Measurements from ENCODE around the gene DUSP18.
A peak's percentile ranks its signal among the peaks of the same experiment; 100 is the strongest.

The DUSP18 gene

DNA sequence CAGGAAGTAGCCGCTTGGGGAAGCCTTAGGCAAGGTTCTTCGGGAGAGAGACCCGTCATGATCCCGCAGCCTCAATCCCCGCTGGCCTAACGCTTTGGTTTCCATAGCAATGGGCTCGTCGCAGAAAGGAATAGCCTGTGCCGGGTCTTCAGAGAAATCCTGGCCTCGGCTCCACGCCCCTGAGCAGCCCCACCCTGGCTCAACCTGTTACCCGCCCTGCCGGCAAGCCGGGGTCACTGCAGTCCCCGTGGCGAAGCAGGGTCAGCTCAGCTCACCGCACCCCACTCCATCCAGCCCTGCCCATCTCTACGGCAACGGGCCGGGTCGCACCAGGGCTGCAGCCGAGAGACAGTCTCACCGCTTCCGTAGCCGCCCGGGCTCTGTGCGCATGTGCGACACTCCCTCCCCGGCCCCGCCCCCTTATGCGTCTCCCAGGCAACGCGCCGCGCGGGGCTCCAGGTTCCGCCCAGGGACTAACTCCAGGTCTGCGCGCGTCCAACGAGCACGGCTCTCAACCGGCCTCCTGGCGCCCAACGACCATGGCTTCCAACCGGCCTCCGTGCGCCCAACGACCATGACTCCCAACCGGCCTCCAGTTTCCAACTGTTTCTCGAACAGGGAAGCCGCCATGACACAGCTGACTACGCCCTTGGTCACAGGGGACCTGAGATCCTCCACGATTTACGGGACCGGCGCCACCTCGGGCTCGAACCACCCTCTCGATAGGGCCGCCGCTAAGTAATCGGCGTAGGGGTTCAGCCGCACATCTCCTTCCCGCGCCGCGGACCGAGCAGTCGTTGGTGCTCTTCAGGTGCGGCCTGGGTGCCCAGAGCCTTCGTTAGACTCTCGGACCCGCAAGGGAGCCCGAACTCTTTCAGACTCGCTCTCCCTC, at the start of gene DUSP18:
Gene DUSP18 (minus strand): TSS at position 382 of the 892 bp plus-strand sequence. CDS start 3,872 bp downstream, outside the sequence.
- DNase-seq (ENCODE audit: low read depth in 1 of 2, low spot score in 1 of 2), result peak; percentile 91 to 96

DNA sequence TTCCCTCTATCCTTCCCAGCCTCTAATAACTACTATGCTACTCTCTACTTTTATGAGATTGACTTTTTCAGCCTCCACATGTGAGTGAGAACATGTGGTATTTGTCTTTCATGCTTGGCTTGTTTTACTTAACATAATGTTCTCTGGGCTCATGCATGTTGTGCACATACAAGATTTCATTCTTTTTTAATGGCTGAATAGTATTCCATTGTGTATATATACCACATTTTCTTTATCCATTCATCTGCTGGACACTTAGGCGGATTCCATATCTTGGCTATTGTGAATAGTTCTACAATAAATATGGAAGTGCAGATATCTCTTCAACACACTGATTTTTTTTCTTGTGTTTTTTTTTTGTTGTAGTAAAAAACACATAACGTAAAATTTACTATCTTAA, 46.4 kb upstream of the DUSP18 start:
- DNase-seq (ENCODE audit: low read depth in 1 of 2, low spot score in 1 of 2), result no peak

DNA sequence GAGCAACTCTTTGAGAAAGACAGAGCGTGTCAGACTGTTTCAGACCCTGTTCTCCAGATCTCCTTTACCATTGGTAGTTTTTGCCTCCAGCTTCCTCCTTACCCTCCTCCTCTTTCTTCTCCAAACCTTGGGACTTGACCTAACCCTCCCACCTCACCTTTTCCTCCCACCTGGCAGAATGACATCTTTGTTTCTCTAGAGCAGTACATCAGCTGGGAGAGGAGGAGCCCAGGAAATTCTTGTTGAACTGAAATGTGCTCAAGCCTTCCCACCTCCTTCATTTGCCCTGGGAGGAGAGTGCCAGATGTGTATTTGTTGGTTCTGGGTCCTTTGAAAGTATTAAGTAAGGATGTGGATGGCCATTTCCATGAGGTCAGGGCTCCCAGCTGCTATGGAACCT, 44.4 kb upstream of the DUSP18 start:
- no peak for DNase-seq (ENCODE audit: low read depth in 1 of 2, low spot score in 1 of 2)

DNA sequence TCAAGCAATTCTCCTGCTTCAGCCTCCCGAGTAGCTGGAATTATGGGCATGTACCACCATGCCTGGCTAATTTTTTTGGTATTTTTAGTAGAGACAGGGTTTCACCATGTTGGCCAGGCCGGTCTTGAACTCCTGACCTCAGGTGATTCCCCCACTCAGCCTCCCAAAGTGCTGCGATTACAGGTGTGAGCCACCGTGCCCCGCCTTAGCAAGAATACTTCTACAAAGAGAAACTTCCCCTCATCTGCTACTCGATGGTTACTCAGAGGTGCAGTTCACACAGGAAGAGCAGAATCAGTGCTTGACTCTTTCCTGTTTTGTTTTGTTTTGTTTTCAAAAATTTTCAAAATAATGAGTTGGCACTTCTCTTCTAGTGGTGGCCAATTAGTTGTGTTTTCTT, 42.3 kb upstream of the DUSP18 start:
- DNase-seq (ENCODE audit: low read depth in 1 of 2, low spot score in 1 of 2), result peak in 1 of 2 donors; percentile 17

DNA sequence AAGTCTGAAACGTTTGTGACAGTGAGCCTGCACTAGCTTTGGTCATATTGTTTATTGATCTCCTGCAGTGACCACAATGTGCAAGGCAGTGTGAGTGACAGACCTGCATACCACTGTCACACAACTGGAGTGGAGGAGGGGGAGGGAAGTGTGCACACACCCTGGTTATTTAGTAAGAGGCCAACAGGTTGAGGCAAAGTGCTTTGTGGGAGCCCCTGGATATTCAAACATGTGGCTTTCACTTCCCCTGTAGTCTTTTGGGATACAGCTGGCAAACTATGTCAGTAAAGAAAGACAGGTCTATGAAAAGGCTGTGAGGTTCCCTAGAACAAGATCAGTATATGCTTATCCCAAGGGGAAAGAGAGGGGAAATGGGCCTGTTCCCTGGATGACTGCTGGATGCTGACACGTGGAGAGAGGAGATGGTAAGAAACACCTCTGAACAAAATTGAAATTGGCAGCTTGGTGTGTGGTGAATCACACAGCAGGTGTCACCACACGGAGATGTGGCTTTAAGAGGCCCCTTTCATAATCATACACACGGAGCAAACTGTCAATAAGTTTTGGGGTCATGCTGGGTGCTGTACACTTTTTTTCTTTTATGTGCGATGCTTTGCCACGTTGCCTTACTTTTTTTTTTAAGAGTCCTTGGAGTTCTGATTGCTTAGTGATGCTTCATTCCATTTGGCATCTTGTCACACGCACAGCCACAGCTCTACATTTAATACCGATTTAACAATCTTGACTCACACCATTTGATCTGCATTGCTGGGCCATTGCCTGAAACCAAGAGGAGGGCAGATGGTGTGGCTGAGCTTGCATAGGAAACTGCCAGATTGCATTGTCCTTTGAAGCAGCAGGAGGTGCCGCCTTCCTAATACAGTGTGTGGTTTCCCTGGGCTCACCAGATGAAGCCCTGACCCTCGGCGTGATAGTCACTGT, 38.3 kb upstream of the DUSP18 start:
- DNase-seq (ENCODE audit: low read depth in 1 of 2, low spot score in 1 of 2), result no peak

DNA sequence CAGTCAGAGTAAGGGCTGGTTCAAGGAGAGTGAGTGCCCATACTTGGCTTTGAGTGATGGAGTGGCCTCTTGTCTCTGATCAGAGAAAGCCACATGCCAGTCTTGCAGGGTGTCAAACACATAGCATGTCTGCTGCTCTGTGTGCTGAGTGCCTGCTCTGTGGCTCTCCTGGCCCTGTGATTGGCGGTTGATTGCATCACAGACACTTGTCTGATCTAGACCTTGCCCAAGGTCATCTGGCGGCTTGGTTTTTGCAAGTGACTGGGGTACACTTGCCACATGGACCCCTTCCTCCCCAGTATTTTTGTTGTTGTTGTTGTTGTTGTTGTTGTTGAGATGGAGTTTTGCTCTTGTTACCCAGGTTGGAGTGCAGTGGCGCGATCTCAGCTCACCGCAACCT, 37.3 kb upstream of the DUSP18 start:
- no peak for DNase-seq (ENCODE audit: low read depth in 1 of 2, low spot score in 1 of 2)

DNA sequence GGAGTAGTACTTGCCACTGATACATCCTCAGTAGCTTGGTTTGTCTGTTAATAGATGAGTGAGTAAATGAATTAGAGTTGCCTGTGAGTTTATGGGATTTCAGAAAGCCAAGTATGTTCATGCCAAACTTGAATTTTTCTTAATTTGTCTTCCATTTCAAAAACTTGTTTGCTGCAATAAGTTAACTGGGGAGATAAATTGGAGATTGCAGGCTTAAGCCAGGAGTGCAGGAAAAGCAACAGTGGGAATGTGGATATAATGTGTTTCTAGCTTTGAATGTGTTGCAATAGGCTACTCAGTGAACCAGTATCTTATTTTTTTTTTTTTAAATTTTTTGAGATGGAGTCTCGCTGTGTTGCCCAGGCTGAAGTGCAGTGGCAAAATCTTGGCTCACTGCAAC, 35.2 kb upstream of the DUSP18 start:
- DNase-seq (ENCODE audit: low read depth in 1 of 2, low spot score in 1 of 2), result no peak

DNA sequence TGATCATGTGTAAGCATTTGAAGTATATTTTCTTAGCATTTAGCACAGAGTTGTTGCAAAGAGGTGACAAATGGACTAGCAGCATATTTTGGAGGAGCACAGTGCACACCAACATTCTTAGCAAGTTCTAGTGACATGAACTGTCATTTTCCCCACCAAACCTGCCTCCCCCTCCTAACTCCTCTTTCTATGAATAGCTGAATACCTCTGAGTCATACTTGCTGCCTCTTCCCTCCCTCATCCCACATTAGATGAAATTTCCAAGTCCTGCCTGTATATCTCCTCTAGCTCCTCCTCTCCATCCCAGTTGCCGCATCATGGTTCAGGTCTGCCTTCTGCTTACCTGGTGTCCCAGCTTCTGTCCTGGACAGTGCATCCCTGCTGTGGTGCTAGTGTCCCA, 34.2 kb upstream of the DUSP18 start:
- no peak for DNase-seq (ENCODE audit: low read depth in 1 of 2, low spot score in 1 of 2)

DNA sequence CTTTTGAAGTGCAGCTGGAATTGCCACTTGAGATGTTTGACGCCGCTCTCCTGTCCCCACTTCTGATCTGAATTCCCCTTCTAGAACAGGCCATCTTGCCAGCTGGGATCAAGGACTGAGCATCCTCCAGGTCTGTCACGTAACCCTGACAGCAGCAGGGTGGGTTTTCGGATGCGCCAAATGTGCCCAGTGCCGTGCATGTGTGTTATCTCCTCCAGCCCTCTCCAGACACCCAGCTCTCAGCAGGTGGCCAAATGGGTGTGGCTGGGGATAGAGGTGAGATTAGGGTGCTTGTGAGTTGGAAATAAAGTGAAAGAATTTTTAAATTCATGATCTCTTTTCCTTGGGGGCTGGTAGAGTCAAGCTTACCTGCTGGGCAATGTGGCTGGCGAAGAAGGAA, 30.3 kb upstream of the DUSP18 start:
- no peak for DNase-seq (ENCODE audit: low read depth in 1 of 2, low spot score in 1 of 2)

DNA sequence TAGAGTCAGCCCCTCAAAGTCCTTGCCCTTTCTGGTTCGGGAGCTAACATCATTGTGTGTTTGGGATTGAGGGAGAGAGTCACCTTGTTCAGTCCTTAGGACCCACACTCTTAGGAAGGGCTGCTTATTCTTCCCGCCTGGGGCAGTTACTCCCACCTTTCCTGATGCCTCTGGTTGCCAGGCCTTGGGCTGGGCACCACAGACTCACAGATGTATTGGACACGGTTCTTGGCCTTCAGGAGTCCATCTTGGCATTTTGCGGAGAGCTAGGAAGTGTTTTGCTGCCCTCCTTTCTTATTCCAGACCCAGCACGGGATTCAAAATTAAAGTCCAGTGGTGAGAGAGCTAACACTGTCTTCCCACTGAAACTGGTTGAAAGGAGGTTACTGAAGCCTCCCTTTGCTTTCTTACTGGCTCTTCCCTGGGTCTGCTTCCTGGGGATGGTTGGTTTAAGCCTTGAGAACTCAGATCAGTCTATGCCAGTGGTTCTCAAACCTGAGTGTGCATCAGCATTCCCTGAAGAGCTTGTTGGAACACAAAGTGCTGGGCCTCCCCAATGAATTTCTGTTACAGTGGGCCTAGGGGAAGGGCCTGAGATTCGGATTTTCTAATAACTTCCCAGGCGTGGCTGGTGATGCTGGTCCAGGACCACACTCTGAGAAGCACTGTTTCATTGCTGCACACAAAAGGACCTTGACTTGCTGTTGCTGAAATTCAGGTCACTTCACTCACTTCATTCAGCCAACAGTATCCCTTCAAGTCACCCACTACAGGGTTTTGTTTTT, 28.4 kb upstream of the DUSP18 start:
- no peak for DNase-seq (ENCODE audit: low read depth in 1 of 2, low spot score in 1 of 2)

DNA sequence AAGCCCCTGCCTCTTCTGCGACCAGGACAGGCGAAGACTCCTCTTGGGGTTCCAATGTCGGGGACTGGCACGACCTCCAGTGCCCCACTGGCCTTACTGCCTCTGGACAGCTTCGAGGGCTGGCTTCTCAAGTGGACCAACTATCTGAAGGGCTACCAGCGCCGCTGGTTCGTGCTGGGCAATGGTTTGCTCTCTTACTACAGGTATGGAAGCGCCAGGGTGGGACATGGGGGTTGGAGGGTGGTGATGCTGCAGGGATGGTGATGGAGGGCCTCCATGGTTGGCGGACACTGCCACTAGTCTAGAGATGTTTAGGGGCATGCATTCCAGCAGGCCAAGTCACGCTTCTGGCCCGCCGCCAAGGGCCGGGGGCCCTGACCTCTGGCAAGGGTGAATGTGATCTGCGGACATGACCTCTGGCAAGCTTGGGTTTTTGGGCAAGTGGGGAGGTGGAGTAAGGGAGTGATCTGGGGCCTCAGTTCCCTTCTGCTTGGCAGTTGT, 27.7 kb upstream of the DUSP18 start:
- DNase-seq (ENCODE audit: low read depth in 1 of 2, low spot score in 1 of 2), result no peak

DNA sequence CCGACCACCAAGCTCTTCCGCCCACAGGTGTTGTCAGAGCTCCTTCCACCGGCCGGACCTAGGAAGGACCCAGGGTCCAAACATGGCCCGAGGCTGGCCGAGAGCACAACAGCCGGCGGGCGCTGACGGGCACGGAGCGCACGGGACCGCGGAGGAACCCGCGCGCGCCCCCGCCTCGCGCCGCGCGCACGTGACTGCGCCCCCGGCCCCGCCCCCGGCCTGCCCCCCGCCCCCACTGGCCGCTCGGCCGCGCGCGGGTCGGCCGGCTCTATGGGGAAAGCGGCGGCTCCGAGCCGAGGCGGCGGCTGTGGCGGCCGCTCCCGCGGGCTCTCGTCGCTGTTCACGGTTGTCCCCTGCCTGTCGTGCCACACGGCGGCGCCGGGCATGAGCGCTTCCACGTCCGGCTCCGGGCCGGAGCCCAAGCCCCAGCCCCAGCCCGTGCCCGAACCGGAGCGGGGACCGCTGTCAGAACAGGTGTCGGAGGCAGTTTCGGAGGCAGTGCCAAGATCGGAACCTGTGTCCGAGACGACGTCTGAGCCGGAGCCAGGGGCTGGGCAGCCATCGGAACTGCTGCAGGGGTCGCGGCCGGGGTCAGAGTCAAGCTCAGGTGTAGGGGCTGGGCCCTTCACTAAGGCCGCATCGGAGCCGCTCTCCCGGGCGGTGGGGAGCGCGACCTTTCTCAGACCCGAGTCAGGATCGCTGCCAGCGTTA, 27.1 kb upstream of the DUSP18 start, which contains the start of gene OSBP2:
Gene OSBP2 (plus strand): TSS at position 235 of the 711 bp plus-strand sequence. CDS start 36 bp downstream, at position 271.
- DNase-seq (ENCODE audit: low read depth in 1 of 2, low spot score in 1 of 2), result no peak

DNA sequence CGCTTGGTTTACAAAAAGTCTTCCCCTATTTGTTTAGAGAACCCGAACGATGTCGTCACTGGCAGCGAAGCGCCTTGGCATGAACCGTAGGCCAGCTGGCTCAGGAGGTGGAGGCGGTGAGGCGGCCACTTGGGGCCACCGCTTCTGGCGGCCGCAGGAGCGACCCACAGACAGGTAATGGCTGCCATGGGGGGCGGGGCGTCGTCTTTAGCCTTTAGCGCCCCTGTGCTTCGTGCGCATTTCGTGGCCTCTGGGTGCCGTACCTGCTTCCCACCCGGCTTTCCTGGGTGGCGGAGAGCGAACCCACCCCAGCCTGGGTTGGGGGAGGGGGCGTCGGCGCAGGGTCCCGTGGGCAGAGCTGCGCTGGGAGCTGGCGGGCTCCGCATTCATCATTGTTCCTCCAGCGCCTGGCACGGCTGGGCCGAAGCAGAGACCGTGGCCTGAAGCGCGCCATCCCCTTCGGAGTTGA, 26.5 kb upstream of the DUSP18 start:
- DNase-seq (ENCODE audit: low read depth in 1 of 2, low spot score in 1 of 2), result peak; percentile 19 to 22

DNA sequence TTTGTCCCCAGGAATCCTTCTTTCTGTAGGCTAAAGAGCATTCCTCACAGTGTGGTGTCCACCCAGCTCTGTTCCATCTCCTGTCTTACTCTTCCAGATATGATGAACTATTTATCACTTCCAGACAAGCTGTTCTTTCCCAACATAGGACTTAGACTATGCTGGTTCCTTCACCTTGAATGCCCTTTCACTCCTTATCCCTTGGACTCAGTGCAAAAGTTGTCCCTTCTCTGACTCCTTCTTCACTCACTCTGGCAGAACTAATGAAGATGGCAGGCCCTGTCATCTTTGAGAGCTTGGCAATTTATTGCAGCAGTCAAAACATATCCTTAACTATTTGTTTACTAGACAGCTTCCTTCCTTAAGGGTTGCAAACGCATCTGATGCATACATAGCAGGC, 23.5 kb upstream of the DUSP18 start:
- no peak for DNase-seq (ENCODE audit: low read depth in 1 of 2, low spot score in 1 of 2)

DNA sequence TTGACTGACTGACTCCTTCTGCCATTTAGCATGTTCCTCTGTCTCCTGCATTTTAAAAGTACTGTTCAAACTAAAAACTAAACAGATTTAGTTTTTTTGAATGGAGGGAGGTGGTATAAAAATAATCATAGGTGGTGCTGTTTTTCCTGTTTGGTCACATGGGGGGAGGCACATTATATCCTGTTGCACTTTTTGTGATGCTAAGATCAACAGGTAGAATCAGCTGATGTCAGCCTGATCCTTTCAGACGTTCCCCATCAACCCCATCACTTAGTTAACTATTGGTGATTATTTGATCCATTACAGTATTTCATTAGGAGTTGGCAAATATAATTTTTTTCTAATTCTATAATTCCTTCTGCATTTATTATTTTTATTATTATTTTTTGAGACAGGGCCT, 21.9 kb upstream of the DUSP18 start:
- DNase-seq (ENCODE audit: low read depth in 1 of 2, low spot score in 1 of 2), result no peak

DNA sequence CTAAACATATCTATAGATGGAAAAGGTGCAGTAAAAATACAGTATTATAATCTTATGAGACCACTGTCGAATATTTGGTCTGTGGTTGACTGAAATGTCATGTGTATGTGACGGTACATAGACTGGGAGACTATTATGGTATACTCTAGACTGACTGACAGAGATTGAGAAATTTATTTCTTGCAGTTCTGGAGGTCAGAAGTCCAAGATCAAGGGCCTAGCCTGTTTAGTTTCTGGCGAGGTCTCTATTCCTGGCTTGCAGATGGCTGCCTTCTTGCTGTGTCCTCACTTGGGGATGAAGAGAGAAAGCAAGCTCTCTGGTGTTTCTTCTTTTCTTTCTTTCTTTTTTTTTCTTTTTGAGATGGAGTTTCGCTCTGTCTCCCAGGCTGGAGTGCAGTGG, 19.7 kb upstream of the DUSP18 start:
- no peak for DNase-seq (ENCODE audit: low read depth in 1 of 2, low spot score in 1 of 2)

DNA sequence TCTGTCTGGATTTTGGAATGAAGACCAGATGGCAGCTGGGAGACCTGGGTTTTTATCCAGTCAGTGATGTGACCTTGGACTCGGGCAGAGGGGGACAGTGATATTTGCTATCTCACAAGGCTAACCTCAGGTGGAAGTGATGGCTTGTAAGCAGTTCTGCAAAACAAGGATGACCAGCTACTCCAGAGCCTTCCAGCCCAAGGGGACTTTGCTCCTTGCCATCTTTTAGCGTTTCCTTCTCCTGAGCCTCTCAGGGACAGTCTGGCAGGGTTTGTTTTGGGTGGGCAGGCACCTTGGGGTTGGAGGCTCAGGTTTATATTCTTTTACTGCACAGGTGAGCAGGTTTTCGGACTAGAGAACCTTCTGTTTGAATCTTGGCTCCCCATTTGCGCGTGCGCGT, 17.5 kb upstream of the DUSP18 start:
- DNase-seq (ENCODE audit: low read depth in 1 of 2, low spot score in 1 of 2), result no peak

DNA sequence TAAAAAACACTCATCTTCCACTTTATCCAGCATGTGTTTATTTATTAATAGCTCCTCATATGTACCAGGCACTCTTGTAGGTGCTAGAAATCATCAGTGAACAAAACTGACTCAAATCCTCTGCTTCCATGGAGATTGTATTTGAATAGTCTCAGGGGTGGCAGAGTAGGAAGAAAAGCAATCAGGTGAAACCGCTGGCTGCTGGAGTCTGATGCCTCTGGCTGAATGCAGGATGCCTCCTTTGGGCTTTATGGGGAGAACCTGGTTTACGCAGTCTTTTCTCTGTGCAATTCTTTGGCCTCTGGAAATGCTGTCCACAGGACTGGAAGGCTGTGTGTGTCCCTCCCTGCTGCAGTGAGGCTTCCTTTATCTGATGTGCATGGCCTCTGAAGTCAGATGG, 14.2 kb upstream of the DUSP18 start:
- no peak for DNase-seq (ENCODE audit: low read depth in 1 of 2, low spot score in 1 of 2)

DNA sequence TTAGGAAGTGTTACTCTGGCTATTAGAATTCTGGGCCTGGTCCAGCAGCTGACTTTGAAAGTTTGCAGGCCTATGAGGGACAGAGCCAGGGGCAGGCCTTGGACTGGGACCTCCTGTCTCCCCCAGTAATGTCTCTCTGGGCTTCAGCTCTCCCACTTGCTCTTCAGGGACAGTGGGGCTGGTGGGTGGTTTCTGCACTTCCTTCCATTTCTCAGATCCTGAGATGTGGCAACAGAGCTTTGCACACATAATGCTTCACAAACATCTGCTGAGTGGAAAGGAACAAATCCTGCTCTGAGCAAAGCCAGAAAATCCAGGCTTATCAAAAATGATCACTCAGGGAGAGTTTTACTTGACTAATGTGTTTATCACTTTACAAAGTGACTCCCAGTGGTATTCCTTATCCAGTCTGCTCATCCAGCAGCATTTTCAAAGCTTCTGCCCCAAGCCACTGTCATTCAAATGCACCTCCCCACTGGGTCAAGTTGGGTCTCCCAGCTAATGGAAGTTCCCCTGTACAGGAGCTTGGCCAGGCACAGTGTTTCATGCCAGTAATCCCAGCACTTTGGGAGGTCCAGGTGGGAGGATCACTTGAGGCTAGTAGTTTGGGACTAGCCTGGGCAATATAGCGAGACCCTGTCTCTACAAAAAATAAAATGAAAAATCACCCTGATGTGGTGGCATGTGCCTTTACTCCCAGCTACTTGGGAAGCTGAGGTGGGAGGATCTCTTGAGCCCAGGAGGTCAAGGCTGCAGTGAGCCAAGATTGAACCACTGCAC, 13.5 kb upstream of the DUSP18 start:
- no peak for DNase-seq (ENCODE audit: low read depth in 1 of 2, low spot score in 1 of 2)

Data from activated CD4-positive, alpha-beta T cell treated with anti-CD3 and anti-CD28 coated beads, Interleukin-2, amount 50 U/mL, for 24 hours (primary cell).